Measurements from ENCODE around the gene TSPAN5.

The TSPAN5 gene

GRCh38 chr4:98682719-98683118 lies 24.3 kb upstream of the TSPAN5 start:
- no peak for TF ChIP-seq CTCF (conservative IDR thresholded peaks at IDR 0.05)
- H3K27ac ChIP-seq: no peak overlapping the region

- no peak for TF ChIP-seq CTCF (conservative IDR thresholded peaks at IDR 0.05)
- no peak overlapping the region for H3K27ac ChIP-seq
Observed at GRCh38 chr4:98680806-98681205, 22.4 kb upstream of the TSPAN5 start.

GRCh38 chr4:98679738-98680137 lies 21.3 kb upstream of the TSPAN5 start:
- no peak overlapping the region for H3K27ac ChIP-seq
- no peak for TF ChIP-seq CTCF (conservative IDR thresholded peaks at IDR 0.05)

GRCh38 chr4:98677799-98678198 lies 19.4 kb upstream of the TSPAN5 start:
- H3K27ac ChIP-seq: no peak overlapping the region
- no peak for TF ChIP-seq CTCF (conservative IDR thresholded peaks at IDR 0.05)

GRCh38 chr4:98674404-98675173 lies 16.2 kb upstream of the TSPAN5 start:
- no peak for TF ChIP-seq CTCF (conservative IDR thresholded peaks at IDR 0.05)
- no peak overlapping the region for H3K27ac ChIP-seq

GRCh38 chr4:98673978-98674377 lies 15.6 kb upstream of the TSPAN5 start:
- TF ChIP-seq CTCF (conservative IDR thresholded peaks at IDR 0.05): no peak
- no peak overlapping the region for H3K27ac ChIP-seq

- no peak for TF ChIP-seq CTCF (conservative IDR thresholded peaks at IDR 0.05)
- no peak overlapping the region; the same call in 1 of the 2 replicates for H3K27ac ChIP-seq
Observed at GRCh38 chr4:98673288-98673644, 14.9 kb upstream of the TSPAN5 start.

Data from VCaP (cell line).